T-helper 17 cell (primary cell): Measurements from ENCODE around the gene CHRNA7. TPM values are rescaled to one million over a fixed set of nuclear protein-coding genes. Genes with fewer than 3 reads are reported as not detected.

Source experiments
- ATAC-seq: fragments of 150-1000 bp; cut with Tn5 transposase; 2 replicates; pipeline ENCODE4 v1.10.0; 2021; ENCODE audit warnings: mild to moderate bottlenecking, moderate library complexity
- DNase-seq, 3 donors: peaks; one replicate each; pipeline versions ENCODE4 v3.0.0 to v3.0.0-alpha.2; 2020 to 2021
- H3K9me3 ChIP-seq: one replicate; pipeline ENCODE4 v1.7.0; 2013; ENCODE audit warnings: low read length, mild to moderate bottlenecking; ENCODE audit not compliant: control insufficient read depth, poor library complexity, severe bottlenecking
- H3K27ac Mint-ChIP-seq: one replicate; pipeline ENCODE4 v1.8.0; 2022; ENCODE audit warnings: mild to moderate bottlenecking, moderate library complexity, mixed read lengths
- H3K27me3 Mint-ChIP-seq: one replicate; pipeline ENCODE4 v1.8.0; 2022; ENCODE audit warnings: mixed read lengths
- H3K36me3 Mint-ChIP-seq: one replicate; pipeline ENCODE4 v1.8.0; 2022; ENCODE audit warnings: low read depth, mixed read lengths
- H3K4me1 Mint-ChIP-seq: one replicate; pipeline ENCODE4 v1.8.0; 2022; ENCODE audit warnings: mild to moderate bottlenecking, mixed read lengths
- H3K4me3 Mint-ChIP-seq: one replicate; pipeline ENCODE4 v1.8.0; 2022; ENCODE audit warnings: mild to moderate bottlenecking, moderate library complexity, mixed read lengths
- total RNA-seq, 4 donors: library from RNA in 2 of 4; stranded (reverse) in 2 of 4; gene quantifications; one replicate each; pipeline ENCODE4 v1.2.3 and lab custom pipeline; 2022 to 2026

Gene CHRNA7
- total RNA-seq, 2 donors from 2014 or later = 0.20 to 0.23 TPM

DNA sequence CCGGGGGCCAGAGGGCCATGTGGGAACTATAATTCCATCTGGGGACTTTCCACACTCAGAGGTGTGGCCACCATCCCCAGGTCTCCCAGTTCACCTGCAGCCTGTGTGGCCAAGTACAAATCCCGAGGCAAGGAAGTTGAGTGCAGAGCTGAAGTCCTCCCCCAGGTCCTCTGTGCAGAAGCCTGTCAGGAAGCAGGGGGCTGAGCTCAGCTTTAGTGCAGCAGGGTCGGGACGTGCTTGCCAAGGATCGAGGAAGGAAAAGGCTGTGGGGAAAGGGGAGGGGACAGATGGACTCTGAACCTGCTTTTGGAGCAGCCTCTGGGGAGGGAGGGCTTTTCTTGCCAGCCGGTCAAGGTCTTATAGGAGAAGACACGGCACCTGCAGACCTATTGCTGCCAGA lies 67.7 kb downstream of the CHRNA7 start:
- H3K4me3 Mint-ChIP-seq = no peak overlapping the region
- DNase-seq = no peak
- H3K27me3 Mint-ChIP-seq = peaks cover 63% of the 10 kb centered on the region
- H3K36me3 Mint-ChIP-seq = no peaks in the 10 kb centered on the region
- H3K27ac Mint-ChIP-seq = no peak overlapping the region
- no peak for ATAC-seq
- H3K9me3 ChIP-seq = no peaks in the 10 kb centered on the region
- peaks cover 2% of the 10 kb centered on the region for H3K4me1 Mint-ChIP-seq

DNA sequence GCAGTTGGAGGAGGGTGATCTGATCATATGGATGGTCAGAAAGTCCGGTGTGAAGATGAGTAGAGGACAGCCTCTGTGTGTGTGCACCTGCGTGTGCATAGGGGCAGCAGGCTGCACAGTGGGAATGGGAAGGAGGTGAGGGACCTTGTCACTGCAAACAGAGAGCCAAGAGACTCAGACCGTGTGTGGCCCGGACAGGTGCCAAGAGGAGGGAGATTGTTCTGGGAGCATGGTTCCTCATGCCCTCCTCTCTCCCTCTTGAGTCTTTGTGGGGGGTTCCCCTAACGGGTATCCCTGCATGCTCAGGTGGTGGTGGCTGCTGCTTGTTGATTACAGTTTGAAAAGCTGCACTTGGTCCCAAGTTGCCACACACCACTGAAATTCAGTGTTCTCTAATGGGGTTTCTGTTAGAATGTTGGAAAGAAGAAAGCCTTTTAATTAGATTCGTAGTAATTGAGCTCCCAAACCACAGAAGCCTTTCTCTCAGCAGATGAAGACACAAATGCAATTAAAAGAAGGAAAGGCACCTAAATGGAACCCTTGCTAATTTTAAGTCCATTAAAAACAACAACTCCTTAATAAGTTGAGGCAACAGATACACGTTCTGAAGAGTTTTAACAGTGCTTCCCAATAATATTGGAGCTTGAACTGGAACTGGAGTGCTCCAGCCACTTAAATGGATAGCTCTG lies 68.9 kb downstream of the CHRNA7 start:
- ATAC-seq = no peak
- Mint-ChIP-seq H3K4me3 (no peak overlapping the region), H3K27ac (no peak overlapping the region), H3K36me3 (no peaks in the 10 kb centered on the region), H3K27me3 (peaks cover 57% of the 10 kb centered on the region), H3K4me1 (peaks cover 2% of the 10 kb centered on the region)
- no peaks in the 10 kb centered on the region for H3K9me3 ChIP-seq
- DNase-seq = no peak

DNA sequence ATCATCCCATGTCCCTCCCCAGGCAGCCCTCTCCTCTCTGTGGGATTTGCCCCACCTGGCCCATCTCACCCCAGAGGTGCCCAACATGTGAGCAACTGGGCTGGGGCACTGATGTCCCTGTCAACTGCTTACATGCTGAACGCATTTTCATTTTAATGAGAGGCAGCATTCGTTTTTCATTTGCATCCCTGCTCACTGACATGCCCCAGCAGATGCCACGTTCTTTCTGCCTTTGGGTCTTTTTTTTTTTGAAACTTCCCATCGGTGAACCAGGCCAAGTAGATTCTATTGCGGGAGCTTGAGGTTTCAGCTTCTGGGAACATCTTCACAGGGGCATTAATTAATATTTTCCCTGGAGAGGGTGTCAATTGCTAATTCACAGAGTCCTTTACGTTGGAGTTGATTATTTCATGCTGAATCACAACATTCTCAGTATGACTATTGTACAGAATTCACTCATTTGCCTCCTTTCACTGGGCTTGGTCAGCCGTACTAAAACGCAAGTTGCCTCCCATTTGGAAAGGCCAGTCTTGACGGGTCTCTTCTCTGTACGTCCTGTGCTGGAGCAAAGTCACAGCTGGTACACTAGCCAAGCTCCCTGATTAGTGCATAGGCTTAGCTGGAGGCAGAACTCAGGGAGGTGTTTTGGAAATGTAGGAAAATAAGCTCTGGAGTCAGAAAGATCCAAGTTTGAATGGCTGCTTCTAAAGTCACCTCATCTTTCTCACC lies 69.8 kb downstream of the CHRNA7 start:
- peaks cover 55% of the 10 kb centered on the region for H3K27me3 Mint-ChIP-seq
- DNase-seq (no peak), ATAC-seq (no peak)
- H3K27ac Mint-ChIP-seq = no peak overlapping the region
- H3K4me3 Mint-ChIP-seq = no peak overlapping the region
- no peaks in the 10 kb centered on the region for H3K36me3 Mint-ChIP-seq
- H3K9me3 ChIP-seq = no peaks in the 10 kb centered on the region
- peaks cover 2% of the 10 kb centered on the region for H3K4me1 Mint-ChIP-seq

DNA sequence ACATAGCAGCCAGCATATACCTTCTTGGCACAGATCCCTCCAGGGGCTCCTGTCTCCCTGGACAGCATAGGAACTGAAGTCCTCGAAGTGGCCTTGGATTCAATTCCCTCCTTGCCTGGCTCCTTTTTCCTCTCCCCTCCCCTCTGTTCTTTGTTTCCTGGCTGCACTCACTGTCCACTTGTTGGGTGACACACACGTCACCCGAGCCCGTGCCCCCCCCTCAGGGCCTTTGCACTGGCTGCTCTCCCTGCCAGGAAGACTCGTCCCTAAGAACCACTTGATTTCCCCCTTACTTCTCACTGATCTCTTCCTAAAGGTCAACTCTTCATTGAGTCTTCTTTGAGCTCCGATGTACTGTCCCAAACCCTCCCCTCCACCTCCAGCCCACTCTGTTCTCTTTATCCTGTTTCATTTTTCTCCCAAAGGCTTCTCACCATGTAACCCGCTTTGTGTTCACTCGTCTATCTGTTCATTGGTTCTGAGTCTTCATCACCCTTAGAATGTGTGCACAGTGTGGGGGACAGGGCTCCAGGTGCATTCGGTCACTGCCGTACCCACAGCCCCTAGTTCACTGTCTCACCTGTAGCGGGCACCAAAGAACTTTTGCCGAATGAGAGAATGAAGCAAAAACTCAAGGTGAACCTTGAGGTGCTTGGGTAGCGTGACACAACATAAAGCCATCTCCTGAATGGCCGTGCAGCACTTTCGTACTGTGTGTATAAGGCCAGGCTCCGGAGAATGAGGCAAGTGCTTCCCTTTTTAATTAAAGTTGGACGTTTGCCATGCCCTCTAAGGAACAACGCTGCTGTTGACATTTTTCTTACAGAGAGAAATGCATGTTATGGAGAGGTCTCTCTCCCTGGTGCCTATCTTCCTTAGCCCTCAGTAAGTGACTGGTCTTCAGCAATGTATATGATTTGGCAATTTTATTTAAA lies 74.0 kb downstream of the CHRNA7 start:
- no peak overlapping the region for H3K27ac Mint-ChIP-seq
- no peak for ATAC-seq
- no peak overlapping the region for H3K4me3 Mint-ChIP-seq
- H3K4me1 Mint-ChIP-seq = no peaks in the 10 kb centered on the region
- H3K9me3 ChIP-seq = no peaks in the 10 kb centered on the region
- no peak for DNase-seq
- H3K27me3 Mint-ChIP-seq = peaks cover 52% of the 10 kb centered on the region
- H3K36me3 Mint-ChIP-seq = no peaks in the 10 kb centered on the region

DNA sequence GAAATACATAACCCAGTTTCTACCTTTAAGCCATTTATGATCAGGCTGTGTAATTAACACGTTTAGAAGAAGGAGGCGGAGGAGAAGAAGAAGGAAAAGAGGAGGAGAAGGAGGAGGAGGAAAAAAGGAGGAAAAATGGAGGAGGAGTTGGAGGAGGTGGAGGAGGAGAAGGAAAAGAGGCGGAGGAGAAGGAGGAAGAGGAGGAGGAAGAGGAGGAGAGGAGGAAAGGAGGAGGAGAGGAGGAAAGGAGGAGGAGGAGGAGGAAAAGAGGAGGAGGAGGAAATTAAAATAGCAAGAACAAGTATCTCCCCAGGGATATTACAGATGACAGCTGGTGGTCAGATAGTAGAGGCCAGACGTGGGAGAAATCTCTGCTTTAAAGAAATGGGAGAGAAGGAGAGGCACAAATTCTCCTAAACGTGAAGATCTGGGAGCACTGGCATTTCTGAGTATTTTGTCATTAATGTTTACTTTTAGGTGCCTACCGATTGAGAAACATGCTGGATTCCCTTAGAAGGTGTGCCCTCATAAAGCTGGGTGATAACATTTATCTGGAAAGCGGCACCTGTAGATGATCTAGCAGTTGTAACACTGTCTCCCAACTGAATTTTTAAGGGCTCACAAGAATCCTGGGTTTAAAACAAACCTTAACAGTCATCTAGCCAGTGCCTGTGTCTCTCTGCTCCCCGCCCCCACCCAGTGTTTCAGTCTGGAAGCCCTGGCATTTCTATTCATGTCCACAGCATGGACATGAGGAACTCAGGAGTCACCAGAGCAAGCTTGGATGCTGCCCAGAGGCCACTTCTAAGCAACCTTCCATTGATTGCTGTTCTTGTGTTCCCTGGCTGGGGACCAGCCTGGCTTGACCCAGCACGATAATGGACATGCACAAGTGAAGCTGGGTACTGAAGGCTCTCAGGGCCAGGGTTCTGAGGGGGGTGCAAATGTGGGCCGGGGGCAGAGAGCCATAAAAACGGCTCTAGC lies 75.2 kb downstream of the CHRNA7 start:
- H3K27ac Mint-ChIP-seq = no peak overlapping the region
- no peak for ATAC-seq
- no peaks in the 10 kb centered on the region for H3K9me3 ChIP-seq
- no peaks in the 10 kb centered on the region for H3K4me1 Mint-ChIP-seq
- H3K4me3 Mint-ChIP-seq = no peak overlapping the region
- H3K27me3 Mint-ChIP-seq = peaks cover 53% of the 10 kb centered on the region
- H3K36me3 Mint-ChIP-seq = no peaks in the 10 kb centered on the region
- no peak for DNase-seq

GRCh38 chr15:32106401-32107381 lies 76.4 kb downstream of the CHRNA7 start:
- DNase-seq (no peak), ATAC-seq (no peak)
- Mint-ChIP-seq H3K36me3 (no peaks in the 10 kb centered on the region), H3K27ac (no peak overlapping the region), H3K4me3 (no peak overlapping the region), H3K4me1 (no peaks in the 10 kb centered on the region), H3K27me3 (peaks cover 54% of the 10 kb centered on the region)
- no peaks in the 10 kb centered on the region for H3K9me3 ChIP-seq

DNA sequence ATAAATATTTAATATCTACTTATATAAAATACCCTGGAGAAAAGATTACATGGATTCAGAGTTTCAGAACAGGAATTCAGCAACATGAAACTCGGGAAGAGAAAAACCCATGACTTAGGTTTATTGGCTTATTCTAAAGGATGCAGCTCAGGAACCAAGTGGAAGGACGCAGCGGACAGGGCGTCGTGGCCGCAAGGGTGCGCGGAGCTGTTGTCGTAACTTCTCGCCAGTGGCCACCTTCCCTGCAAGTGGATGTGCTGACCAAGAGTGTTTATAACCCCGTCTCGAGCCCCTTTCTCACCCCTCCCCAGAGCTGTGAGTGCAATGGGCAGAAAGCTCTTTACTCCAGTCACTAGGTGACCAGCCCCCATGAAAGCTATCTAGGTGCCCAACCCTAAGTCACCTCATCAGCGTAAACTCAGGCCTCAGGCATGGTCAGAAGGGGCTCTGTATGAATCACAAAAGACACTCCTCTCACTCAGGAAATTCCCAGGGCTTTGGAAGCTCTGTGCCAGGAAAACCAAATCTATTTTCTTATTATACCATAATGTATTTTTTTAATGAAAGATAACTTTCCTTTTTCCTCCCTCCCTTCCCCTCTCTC lies 77.3 kb downstream of the CHRNA7 start:
- no peak for ATAC-seq
- H3K4me3 Mint-ChIP-seq = no peak overlapping the region
- no peaks in the 10 kb centered on the region for H3K36me3 Mint-ChIP-seq
- no peak for DNase-seq
- peak overlapping the region; percentile 2 for H3K27ac Mint-ChIP-seq
- peaks cover 54% of the 10 kb centered on the region for H3K27me3 Mint-ChIP-seq
- no peaks in the 10 kb centered on the region for H3K4me1 Mint-ChIP-seq
- no peaks in the 10 kb centered on the region for H3K9me3 ChIP-seq

- no peaks in the 10 kb centered on the region for H3K9me3 ChIP-seq
- H3K36me3 Mint-ChIP-seq = no peaks in the 10 kb centered on the region
These were observed 78.3 kb downstream of the CHRNA7 start for GRCh38 chr15:32108661-32109060.

GRCh38 chr15:32112101-32112500 lies 81.8 kb downstream of the CHRNA7 start:
- ATAC-seq (no peak), DNase-seq (no peak)
- H3K9me3 ChIP-seq = no peaks in the 10 kb centered on the region
- Mint-ChIP-seq H3K36me3 (no peaks in the 10 kb centered on the region), H3K4me3 (no peak overlapping the region), H3K27ac (no peak overlapping the region), H3K27me3 (peaks cover 61% of the 10 kb centered on the region), H3K4me1 (no peaks in the 10 kb centered on the region)

More at GRCh38 chr15:32108661-32109060, 78.3 kb downstream of the CHRNA7 start:
- Mint-ChIP-seq H3K4me3 (no peak overlapping the region), H3K27me3 (peaks cover 62% of the 10 kb centered on the region), H3K4me1 (no peaks in the 10 kb centered on the region), H3K27ac (no peak overlapping the region)
- ATAC-seq (no peak), DNase-seq (no peak)

DNA sequence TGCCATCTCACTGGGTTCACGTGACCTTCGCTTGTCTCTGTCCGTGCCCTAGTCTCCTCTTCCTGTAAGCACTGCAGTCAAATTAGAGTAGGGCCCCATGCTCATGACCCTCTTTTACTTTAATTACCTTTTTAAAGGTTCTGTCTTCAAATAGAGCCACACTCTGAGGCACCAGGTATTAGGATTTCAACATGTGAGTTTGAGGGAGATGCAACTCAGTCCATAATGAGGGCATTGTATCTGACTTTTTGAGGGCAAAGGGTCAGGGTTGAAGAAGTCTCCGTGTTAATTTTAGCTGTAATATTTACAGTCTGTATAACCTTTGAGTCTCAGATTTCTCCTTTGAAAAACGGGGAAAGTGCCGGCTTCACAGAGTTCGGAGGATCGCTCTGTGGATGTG lies 82.9 kb downstream of the CHRNA7 start:
- ATAC-seq = no peak
- Mint-ChIP-seq H3K27me3 (peaks cover 64% of the 10 kb centered on the region), H3K36me3 (peaks cover under 1% of the 10 kb centered on the region), H3K4me3 (no peak overlapping the region), H3K4me1 (no peaks in the 10 kb centered on the region), H3K27ac (no peak overlapping the region)
- no peak for DNase-seq
- no peaks in the 10 kb centered on the region for H3K9me3 ChIP-seq

DNA sequence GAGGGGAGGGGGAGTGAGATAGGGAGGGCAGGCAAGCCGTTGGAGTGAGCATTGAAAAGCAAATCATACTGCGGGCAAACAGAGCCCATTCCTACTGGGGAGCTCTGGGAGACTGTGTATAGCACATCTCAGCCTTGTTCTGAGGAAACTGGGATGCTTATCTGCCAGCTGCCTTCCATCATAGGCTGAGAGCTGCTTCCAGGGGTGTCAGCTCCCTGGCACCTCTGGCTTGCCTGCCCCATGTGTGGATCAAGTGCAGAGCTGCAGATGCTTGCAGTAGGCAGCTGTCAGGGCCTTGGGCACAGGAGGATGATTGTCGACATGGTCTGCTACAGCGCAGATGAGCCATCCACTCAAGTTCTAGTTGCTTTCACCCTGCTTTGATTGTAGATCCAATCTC lies 86.8 kb downstream of the CHRNA7 start:
- H3K27ac Mint-ChIP-seq = no peak overlapping the region
- H3K4me3 Mint-ChIP-seq = no peak overlapping the region
- H3K27me3 Mint-ChIP-seq = peaks cover 58% of the 10 kb centered on the region
- DNase-seq (no peak), ATAC-seq (no peak)
- peaks cover 4% of the 10 kb centered on the region for H3K4me1 Mint-ChIP-seq
- H3K36me3 Mint-ChIP-seq = peaks cover 5% of the 10 kb centered on the region
- H3K9me3 ChIP-seq = no peaks in the 10 kb centered on the region
